GM23248 (cell line): ENCODE results near the gene HMCES.

Experiments
- EZH2 ChIP-seq: fragments of 200-600 bp; sonication (generic); IDR thresholded peaks from 2 replicates; pipeline ENCODE4 v1.6.1; 2018; ENCODE audit warnings: antibody characterized with exemption, mild to moderate bottlenecking; ENCODE audit not compliant: insufficient read depth, poor library complexity, severe bottlenecking
- EZH2phosphoT487 ChIP-seq: fragments of 200-600 bp; sonication (generic); IDR thresholded peaks from 2 replicates; pipeline ENCODE4 v1.6.1; 2018; ENCODE audit warnings: antibody characterized with exemption, moderate library complexity, mild to moderate bottlenecking, low read depth; ENCODE audit not compliant: insufficient read depth

DNA sequence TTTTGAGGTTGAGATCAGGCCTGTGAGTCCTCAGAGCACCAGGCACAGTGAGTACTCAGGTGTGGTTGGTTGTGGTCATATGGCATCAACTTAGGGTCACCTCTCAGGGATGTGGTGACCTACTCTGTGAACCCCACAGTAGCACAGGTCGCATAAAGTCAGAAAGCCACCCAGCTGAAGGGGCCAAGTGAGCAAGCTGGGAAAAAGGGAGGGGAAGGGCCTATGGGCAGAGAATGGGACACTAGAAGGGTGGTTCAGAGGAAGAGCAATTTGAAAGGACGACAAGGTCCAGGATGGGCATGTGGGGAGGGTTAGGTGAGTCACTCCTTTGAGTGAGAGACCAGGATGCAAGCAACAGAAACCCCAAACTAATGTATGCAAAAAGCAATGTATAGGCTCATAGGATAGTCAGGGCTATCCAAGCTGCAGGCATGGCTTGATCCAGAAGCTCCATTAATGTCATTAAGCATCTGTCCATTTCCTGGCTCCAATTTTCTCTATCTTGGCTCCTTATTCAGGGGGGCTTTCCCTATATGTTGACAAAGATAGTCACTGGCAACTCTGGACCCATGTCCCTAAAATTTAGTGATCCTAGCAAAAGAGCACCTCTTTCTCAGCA lies 33.5 kb downstream of the HMCES start:
- no peak for TF ChIP-seq EZH2phosphoT487
- no peak for TF ChIP-seq EZH2
